Left colon (tissue), 2 donors: ENCODE data around the gene ZNRD2. TPM values are rescaled to one million over a fixed set of nuclear protein-coding genes. Genes with fewer than 3 reads are reported as not detected.

Experiments used
- ATAC-seq: fragments of 200-7000 bp; cut with Tn5 transposase; one replicate; pipeline ENCODE4 v1.9.1; 2020; ENCODE audit warnings: mild to moderate bottlenecking, moderate library complexity
- DNase-seq, 2 donors: peaks; one replicate each; pipeline ENCODE4 v3.0.0-alpha.2; 2020
- intact Hi-C, 2 donors: fragments of 100-400 bp; cut with DNase I in 1 of 2; cut with micrococcal nuclease in 1 of 2; formaldehyde crosslinking; loops; one replicate each; pipeline versions ENCODE4 v1.11.2 to v1.14.0; 2022; cut with DNase I, micrococcal nuclease
- total RNA-seq, 2 donors: library from RNA; stranded (reverse); fragmentation: NEBNext Ultra II Directional; extraction: Animal tissue kit (Norgen Biotek cat#: 25700); gene quantifications; one replicate each; pipeline ENCODE4 v1.2.1, GENCODE V29; 2021
- donor health status: DM: no; HTN: no; CAD: no.
- donor health status: DM: yes; HTN: yes; CAD: no.

ZNRD2 gene
- total RNA-seq, 2 donors from 2014 or later: 15.4 to 18.5 TPM

- intact Hi-C loops: no loop called here
- no peak for DNase-seq
- no peak for ATAC-seq
Measured at GRCh38 chr11:65537296-65537597, 33.0 kb upstream of the ZNRD2 start.

DNA sequence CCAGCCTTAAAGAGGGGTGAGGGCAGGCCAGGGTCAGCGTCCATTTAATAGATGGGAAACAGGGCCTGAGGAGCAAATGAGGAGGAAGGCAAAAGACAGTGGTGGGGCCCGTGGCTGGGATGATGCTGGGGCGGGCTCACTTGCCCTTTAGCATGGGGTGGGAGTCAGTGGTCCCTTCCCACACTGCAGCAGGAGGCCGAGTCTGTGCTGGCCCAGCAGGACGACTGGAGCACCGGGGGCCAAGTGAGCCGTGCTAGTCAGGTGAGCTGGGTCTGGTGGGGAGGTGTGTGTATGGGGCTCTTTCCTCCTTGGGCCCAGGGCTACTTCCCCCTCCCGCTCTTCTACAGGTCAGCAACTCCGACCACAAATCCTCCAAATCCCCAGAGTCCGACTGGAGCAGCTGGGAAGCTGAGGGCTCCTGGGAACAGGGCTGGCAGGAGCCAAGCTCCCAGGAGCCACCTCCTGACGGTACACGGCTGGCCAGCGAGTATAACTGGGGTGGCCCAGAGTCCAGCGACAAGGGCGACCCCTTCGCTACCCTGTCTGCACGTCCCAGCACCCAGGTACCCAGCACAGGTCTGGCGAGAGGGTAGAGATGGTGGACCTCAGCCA lies 32.6 kb upstream of the ZNRD2 start:
- ATAC-seq (no peak), DNase-seq (no peak)
- intact Hi-C loops: no loop called here

DNA sequence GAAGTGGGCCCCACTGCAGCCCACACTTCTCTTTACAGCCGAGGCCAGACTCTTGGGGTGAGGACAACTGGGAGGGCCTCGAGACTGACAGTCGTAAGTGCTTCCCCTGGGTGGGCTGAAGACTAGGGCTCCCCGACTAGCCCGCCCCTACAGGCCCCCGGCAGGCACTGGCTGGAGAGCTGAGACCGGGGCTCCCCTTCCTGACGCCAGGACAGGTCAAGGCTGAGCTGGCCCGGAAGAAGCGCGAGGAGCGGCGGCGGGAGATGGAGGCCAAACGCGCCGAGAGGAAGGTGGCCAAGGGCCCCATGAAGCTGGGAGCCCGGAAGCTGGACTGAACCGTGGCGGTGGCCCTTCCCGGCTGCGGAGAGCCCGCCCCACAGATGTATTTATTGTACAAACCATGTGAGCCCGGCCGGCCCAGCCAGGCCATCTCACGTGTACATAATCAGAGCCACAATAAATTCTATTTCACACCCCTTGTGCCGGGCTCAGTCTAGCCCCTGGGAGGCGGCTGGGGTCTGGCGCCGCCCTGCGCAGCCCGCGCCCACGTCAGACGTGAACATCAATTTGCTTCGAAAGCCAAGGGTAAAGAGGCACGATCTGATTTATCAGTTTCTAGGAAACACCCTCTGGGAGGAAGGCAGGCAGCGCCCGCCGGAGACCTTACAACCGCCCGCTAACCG lies 31.9 kb upstream of the ZNRD2 start:
- intact Hi-C loops: no loop called here
- ATAC-seq (no peak), DNase-seq (no peak)

GRCh38 chr11:65538915-65539743 lies 31.1 kb upstream of the ZNRD2 start:
- intact Hi-C loops: no loop called here
- DNase-seq (peak; percentile 35 to 38), ATAC-seq (no peak)

DNA sequence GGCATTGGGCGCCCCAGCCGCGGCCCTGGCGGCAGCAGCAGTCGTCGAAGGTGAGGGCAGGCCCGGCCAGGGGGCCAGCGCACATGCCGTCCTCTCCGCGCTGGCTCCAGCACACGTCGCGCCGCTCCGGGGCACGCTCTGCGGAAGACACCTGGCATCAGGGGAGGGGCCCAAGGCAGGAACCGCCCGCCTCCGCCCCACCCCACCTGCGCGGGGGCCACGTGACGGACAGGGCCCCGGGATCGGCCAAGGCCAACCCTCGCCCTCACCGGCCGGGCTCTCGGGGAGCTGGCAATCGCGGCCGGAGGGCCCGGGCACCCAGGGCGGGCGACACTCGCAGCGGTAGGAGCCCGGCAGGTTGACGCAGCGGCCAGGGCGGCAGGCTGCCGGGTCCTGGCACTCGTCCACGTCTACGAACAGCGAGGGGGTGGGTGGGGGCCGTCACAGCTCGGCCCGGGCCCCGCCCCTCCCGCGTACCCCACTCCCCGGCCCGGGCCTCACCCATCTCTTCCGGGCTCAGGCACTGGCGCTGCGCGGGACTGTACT lies 30.5 kb upstream of the ZNRD2 start:
- intact Hi-C loops: no loop called here
- ATAC-seq (peak; percentile 75), DNase-seq (peak; percentile 85)

DNA sequence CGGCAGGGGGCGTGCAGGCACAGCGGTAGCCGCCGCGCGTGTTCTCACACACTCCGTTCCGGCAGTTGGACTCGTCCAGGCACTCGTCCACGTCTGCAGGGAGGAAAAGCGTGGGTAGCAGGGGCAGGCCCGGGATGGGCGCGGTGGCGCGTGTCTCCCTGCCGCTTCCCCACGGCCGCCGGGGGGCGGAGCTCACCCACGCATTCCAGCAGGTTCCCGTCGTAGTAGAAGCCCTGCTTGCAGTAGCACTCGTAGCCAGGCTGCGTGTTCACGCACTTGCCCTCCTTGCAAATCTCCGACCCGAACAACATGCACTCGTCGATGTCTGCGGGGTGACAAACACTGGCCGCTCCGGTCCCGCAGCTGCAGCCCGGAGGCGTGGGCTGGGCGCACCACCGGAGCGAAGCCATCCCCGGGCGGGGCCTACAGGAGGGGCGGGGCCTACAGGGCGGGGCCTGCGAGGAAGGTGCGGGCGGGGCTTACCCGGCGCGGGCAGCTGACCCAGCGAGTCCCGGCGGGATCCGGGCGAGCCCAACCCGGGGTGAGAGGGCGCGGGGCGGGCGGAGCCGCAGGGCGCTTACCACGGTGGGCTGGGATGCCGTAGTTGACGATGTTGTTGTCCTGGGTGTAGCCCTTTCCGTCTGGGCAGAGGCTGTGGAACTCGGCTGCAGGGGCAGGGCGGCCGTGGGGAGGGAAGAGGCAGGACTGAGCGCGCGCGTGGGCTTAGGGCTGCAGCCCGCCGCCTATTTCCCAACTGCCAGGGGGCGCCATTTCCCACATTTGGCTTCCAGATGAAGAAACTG lies 29.8 kb upstream of the ZNRD2 start:
- ATAC-seq: peak; percentile 88
- intact Hi-C loops: no loop called here
- peak; percentile 89 to 95 for DNase-seq

GRCh38 chr11:65541093-65541982 lies 28.9 kb upstream of the ZNRD2 start:
- intact Hi-C loops: no loop called here

GRCh38 chr11:65542738-65543390 lies 27.4 kb upstream of the ZNRD2 start:
- ATAC-seq: no peak
- intact Hi-C loops: no loop called here

More at GRCh38 chr11:65541093-65541982, 28.9 kb upstream of the ZNRD2 start:
- DNase-seq (peak in 1 of 2 donors; percentile 34), ATAC-seq (no peak)

GRCh38 chr11:65545853-65546216 lies 24.4 kb upstream of the ZNRD2 start:
- peak; percentile 49 to 60 for DNase-seq
- intact Hi-C loops: no loop called here
- ATAC-seq: peak; percentile 23

More at GRCh38 chr11:65542738-65543390, 27.4 kb upstream of the ZNRD2 start:
- no peak for DNase-seq

DNA sequence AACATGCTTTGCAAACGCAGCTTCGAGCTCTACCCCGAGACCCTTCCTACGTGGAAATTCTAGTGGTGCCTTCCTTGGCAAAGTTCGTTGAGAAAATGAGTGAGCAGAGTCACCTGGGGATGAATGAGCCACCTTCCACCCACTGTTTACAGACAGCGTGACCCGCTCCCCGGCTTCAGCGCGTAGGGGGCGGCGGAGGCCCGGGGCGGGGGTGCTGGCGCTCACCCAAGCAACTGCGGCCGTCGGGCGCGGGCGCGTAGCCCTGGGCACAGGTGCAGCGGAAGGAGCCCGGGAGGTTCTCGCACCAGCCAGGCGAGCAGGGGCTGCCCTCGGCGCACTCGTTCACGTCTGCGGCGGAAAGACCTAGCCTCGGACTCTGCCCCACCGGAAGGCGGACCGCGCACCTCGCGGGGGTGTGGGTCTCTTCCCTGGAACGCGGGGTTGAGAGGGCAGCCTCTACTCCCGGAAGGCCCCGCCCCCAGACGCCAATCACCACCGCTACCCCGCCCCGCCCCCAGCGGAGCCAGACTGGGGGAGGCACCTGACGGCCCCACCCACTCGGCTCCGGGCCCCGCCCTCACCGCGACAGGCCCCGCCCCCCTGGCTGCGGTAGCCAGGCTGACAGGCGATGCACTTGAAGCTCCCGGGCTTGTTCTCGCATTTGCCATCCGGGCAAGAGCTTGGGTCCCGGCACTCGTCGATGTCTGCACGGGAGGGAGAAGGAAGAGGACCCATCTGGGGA lies 23.9 kb upstream of the ZNRD2 start:
- peak; percentile 95 to 98 for DNase-seq
- intact Hi-C loops: no loop called here
- peak; percentile 84 for ATAC-seq

GRCh38 chr11:65547446-65548125 lies 22.7 kb upstream of the ZNRD2 start:
- DNase-seq (peak in 1 of 2 donors; percentile 36), ATAC-seq (no peak)
- intact Hi-C loops: no loop called here

DNA sequence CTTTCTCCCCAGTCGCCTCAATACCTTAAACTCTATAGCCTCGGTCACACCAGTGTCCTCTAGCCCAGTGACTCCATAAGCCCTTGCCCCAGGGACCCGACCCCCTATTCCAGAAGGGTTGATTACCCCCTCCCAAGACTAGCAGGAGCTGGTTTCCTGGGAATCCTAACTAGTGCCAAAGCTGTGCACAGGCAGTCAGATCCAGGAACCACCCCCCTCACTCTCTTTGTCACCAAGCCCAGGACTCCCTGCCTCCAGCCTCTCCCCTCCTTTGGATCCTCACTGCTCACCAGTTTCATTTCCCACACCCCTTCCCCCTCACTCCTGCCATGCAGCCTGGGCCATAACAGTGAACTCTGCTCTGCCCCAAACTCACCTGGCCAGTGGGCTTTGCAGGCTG lies 21.9 kb upstream of the ZNRD2 start:
- ATAC-seq (no peak), DNase-seq (no peak)
- intact Hi-C loops: no loop called here

- DNase-seq: no peak
- ATAC-seq: no peak
- intact Hi-C loops: no loop called here
Measured at GRCh38 chr11:65549096-65549495, 21.2 kb upstream of the ZNRD2 start.

DNA sequence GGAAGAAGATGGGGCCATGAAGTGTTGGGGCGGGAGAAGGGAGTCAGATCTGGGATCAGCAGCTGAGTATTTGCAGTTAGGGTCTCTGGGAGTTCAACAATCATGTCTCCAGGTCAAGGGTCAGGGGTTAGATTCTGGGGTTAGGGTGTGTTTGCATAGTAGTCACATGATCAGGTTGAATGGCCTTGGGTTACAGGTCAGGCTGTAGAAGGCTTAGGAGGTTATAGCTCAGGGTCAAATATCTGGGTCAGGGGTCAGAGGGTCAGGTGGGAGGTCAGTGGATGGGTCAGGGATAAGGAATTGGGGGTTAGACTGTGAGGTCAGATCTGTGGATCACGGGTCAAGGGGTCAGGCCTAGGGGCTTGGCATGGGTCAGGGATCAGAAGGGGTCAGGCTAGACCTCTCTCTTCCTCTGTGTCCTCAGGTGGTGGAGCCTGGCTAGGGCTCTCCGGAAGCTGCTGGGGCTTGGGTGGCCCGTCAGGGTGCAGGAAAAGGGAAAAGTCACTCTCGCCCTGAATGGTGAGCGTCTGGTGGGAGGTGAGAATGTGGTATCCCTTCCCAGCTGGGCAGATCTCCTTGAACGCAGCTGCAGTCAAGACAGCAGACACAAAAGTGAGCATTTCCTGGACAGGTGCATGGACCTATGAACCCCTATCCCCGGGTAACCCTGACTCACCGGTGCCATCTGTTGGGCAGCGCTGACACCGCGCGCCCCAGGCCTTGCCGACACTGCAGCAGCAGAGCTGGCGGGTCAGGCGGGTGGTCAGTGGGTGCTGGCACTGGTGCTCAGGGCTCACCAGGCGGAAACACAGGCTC lies 18.5 kb upstream of the ZNRD2 start:
- intact Hi-C loops: no loop called here
- peak; percentile 86 to 87 for DNase-seq
- ATAC-seq: peak; percentile 75

DNA sequence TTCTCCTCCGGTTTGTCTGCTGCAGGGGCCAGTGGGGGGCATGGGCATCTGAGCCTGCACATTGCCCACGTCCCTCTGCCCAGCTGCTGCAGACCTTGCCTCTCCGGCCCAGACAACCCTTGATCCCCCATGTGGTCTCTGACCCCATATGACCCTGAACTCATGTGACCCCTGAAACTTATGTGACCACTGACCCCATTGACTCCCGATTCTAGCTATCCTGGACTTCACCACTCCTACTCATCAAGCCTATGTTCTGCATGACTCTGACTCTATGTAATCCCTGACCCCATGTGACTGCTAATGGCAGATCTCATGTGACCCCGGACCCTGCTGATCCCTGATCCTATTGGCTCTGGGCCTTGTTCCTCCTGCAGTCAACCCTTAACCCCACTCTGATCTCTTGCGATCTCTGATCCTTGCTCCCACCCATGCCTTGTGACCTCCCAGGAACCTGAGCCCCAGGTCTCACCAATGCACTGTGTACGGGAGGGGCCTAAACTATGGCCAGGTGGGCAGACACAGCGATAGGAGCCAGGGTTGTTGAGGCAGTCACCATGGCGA lies 17.8 kb upstream of the ZNRD2 start:
- intact Hi-C loops: no loop called here
- DNase-seq (no peak), ATAC-seq (no peak)
